Stimulated activated CD4-positive, alpha-beta T cell treated with anti-CD3 and anti-CD28 coated beads, TNF-alpha, amount 100 ng/mL, for 1 hour (primary cell): ENCODE measurements around the gene GCC1.
"Not testable (repeated sequence)": the region's sequence is repeated elsewhere in the genome, so short reads cannot be mapped to it uniquely, and the experiment has no call there.

Experiments used
- DNase-seq, 3 donors: peaks; one replicate each; pipeline ENCODE4 v3.0.0-alpha.2; 2020; ENCODE audit warnings: low read depth in 3 of 3, low spot score in 1 of 3

Gene GCC1

DNA sequence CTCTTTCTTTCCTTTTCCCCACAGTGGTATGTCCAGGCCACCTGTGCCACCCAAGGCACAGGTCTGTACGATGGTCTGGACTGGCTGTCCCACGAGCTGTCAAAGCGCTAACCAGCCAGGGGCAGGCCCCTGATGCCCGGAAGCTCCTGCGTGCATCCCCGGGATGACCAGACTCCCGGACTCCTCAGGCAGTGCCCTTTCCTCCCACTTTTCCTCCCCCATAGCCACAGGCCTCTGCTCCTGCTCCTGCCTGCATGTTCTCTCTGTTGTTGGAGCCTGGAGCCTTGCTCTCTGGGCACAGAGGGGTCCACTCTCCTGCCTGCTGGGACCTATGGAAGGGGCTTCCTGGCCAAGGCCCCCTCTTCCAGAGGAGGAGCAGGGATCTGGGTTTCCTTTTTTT is 5.8 kb upstream of the GCC1 start:
- no peak for DNase-seq

DNA sequence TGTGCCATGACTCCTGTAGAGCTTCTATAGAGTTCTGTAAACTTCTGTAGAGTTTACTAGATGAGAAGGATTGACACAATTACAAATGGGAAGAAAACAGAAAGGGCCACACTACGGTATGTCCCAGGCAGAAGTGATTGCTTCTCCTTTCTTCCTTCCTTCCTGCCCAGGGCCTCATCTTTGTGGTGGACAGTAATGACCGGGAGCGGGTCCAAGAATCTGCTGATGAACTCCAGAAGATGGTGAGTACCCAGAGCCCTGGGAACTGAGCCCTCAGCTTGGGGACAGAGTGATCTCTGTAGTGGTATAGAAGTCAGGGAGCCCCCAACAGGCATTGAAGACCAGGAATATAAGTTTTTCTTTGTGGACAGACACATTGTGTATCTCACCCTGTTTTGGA is 4.5 kb upstream of the GCC1 start:
- DNase-seq: no peak

DNA sequence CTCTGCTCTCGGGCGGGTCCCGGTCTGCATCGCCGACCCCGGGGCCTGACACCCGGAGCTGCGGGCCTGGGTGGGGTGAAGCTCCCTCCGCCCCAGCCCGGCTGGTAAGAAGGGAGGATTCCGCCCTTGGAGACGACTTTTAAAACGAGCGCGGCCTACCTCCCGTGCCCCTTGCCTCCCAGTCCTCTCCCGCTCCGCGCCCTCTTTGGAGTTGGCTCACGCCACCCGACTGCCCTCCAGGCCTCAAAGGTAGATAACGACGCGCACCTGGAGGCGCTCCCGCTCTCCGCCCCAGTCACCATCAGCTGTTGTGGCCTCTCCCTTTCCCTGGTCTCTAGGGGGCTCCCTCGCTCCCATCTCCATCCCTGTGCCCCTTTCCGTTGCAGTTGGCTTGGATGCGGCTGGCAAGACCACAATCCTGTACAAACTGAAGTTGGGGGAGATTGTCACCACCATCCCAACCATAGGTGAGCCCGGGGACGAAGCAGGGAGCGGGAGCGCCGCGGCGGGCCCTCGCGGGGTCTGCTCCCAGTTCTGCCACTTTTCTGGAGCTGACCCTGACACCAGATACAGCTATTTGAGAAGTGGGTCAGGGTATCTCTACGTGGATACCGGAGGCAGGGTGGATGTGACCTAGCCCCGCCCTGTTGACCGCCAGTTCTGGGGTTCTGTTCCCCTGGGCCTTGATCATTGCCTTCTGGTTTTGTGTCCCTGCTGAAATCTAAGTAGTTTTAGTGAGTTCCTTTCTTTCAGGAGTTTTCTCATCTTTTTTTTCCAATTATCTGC is 3.5 kb upstream of the GCC1 start:
- DNase-seq: no peak

DNA sequence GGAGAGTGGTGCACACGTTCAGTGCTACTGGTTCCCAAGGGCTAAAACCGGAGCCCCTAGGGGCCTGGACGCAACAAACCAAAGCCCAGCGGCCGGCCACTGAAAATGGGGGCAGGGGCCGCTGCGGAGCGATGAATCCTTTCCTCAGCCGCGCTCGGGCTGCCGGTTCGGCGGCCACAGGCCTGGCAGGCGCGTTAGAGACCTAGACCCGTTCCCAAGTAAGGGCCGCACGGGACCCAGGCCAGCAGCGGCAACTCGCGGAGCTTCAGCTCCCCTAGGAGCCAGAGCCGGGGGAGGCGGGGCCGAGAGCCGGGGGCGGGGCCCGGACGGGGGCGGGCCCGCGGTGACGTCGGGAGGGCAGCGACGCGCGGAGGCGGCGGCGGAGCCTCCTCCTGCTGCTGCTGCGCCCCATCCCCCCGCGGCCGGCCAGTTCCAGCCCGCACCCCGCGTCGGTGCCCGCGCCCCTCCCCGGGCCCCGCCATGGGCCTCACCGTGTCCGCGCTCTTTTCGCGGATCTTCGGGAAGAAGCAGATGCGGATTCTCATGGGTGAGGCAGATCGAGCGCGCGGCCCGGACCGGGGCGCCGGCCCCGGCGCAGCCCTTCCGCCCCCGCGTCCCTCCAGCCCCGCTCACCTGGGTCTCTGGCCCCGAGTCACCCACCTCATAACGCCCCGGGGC is 2.8 kb upstream of the GCC1 start, which contains the start of gene ARF5:
Gene ARF5, plus strand, starts transcription at position 393 of the 678 bp plus-strand sequence. Its CDS starts 88 bp downstream, at position 481.
- peak; percentile 59 to 91 (median 79) for DNase-seq

DNA sequence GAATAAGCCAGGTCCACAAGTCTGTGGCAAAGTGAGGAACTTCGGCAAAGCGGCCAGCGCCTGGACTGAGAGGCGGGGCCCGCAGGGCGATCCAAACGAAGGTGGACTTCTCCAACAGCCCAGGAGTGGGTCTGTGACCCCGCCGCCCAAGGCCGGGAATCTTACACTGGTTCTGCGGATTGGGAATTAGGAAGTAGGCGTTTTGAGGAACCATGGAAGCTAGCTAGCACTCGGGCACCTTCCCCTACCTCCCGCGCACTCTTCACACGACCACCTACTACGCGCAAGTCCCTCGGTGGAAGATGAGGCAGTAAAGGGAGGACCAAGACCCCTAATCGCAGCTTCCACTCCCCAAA is 2.2 kb upstream of the GCC1 start:
- no peak for DNase-seq

DNA sequence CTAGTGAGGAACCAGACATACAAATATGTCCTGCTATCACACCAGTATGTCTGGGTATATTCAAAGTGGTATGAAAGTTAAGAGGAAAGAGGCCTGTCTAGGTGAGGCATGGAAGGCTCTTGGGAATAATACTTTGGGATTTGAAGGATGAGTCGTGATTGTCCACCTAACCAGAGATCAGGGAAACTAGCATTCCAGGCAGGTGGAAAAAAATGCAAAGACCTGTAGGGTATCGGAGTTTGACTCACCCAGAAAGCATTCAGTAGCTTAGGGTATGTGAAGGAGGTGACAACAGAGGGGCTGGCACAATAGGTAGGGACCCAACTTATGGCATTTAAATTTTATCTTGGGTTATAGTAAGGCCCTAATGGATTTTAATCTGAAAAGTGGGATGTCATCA is 950 bp upstream of the GCC1 start:
- DNase-seq: no peak

DNA sequence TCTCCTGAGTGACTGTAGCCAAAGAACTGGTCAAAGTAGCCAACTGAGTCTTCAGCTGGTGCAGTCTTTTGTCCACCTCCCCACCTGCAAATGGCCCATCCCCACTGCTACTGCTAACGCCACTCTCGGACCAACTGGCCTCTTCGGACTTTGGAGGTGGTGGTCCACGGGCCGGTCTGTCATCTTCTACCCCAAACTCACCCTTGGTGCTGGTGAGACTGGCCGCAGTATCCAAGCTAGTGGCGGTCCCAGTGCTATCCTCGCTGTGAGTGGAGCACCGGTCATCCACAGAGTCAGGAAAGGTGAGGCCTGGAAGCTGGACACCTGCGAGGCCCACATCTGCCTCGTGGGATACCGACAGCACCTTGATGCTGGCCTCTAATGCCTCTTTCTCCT is 750 bp downstream of the GCC1 start:
- no peak for DNase-seq

DNA sequence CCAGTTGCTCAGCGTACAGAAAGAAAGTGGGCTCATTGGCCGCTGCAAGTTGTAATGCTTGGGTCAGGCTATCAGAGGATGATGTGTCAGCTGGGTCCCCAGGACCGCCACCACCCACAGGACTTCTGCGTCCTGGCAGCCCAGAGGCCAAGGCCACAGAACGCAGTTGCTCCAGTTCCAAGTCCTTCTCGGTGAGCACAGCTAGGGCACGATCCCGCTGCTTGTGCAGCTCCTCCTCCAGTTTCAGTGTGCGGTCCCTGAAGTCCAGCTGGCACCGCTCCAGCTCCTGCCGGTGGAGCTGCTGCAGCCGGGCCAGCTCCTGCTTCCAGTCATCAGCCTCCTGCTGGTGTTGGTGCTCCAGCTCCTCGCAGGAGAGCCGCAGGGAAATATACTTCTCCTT is 3.0 kb downstream of the GCC1 start:
- DNase-seq: no peak

DNA sequence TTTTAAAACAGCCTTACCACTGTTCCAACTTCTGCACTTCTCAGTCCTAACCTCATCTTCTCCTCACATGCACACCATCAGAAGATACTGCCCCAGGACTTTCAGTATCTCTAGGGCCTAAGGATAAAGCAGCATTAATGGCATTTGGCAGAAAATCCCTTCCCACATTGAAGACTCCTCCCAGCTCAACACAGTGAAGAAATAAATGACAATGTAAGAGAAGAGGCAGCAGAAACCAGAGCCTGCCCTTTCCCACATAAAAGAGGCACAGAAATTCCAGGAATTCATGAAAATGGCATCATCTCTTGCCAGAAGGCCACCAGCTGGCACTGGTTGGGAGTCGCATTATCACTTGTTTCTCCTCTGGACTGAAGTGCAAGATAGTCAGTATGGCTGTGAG is 3.7 kb downstream of the GCC1 start:
- DNase-seq: no peak

DNA sequence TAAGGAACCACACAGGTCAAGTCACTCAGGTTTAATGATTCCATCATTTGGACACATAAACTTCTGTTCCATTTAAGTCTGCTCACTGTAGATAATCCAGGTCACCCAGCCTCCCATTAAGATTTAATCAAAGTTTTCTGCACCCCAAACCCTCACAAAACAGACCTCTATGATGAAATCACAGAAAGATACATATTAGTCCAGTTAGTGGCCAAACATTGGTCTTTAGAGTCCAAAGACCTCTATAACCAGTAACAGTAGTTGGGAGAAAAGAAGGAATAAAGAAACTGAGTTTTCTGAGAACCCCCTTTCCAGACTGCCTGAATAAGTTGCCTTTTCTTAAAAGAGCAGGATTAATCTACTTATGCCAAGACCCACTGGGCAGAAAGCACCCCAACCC is 4.8 kb downstream of the GCC1 start:
- no peak for DNase-seq

DNA sequence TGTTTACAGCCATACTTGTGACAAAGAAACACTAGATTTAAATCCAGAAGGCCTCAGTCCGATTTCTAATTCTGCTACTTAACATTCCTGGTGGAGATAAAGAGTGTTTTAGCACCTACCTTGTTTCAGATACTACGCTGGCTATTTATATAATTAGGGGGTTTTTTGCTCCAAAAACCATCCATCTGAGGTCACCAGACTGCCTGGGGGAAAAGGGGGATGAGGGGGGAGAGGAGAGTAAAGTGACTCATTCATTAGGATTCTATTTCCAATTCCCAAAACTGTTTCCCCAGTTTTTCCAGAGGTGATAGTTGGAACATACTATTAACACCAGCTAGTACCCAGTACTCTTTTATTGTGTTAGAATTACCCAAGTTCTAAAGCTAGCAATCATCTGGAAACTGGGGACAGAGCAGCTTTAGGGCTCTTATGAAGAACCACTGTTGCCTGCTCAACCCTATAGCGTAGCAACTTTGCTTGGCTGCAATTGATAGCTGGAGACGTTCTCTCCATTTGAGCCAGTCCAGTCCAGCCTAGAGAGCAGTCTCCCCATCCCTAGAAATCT is 6.6 kb downstream of the GCC1 start:
- no peak for DNase-seq

DNA sequence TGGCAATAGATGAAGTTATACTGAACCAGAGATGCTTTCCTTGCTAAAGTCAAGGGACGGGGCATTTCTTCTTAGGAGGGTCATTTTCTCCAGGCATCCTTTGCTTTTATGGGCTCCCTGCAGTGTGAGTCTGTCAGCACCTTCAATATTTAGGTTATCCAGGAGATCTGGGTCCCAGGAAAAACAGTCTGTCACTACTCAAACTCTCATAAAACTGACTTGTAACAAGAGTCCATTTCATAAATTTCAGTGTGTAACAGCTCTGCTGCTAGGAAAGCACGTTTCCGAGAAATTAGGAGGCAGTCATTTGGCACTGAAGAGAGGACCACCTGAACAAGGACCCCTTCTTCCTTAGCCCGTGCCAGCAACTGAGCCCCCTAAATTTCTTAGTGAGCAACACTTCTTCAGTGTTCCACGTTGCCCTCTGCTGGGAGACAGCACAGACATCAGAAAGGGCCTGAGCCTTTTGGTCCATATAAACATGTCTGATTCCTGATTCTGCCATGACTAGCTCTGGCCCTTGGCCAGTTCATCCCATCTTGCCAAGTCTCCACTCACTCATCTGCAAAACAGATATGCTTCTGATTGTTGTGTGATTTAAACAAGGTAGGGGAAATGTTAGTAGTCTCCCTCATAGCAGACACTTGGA is 7.2 kb downstream of the GCC1 start:
- no peak for DNase-seq

DNA sequence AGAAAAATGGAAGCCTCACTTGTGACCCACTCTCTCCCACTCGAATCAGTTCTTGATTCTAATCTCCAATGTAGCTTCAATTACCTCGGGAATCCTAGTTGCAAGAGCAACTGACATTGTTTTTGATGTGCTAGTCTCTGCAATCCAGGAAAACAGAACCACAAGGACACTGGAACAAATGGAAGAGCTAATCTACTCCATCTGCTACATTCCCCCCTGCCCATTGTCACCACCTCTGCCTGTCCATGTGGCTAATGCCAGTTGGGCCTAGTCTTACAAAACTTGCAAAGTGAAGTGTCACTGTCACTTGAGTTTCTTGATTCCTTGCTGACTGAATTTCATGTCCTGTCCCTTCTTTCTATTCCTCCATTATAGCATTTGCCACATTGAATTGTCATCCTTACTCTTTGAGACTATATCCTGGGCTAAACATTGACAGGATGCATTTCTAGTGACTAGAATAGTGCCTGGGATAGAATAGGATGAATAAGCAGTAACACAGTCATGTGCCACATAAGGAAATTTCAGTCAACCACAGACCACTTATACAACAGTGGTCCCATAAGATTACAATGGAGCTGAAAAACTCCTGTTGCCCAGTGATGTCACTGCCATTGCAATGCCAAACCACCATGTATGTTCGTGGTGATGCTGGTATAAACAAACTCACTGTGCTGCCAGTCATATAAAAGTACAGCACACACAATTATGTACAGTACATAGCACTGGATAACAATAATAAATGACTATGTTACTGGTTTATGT is 13.5 kb downstream of the GCC1 start:
- DNase-seq: no peak

DNA sequence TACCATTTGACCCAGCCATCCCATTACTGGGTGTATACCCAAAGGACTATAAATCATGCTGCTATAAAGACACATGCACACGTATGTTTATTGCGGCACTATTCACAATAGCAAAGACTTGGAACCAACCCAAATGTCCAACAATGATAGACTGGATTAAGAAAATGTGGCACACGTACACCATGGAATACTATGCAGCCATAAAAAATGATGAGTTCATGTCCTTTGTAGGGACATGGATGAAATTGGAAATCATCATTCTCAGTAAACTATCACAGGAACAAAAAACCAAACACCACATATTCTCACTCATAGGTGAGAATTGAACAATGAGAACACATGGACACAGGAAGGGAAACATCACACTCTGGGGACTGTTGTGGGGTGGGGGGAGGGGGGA is 17.4 kb downstream of the GCC1 start:
- DNase-seq: not testable (repeated sequence)

DNA sequence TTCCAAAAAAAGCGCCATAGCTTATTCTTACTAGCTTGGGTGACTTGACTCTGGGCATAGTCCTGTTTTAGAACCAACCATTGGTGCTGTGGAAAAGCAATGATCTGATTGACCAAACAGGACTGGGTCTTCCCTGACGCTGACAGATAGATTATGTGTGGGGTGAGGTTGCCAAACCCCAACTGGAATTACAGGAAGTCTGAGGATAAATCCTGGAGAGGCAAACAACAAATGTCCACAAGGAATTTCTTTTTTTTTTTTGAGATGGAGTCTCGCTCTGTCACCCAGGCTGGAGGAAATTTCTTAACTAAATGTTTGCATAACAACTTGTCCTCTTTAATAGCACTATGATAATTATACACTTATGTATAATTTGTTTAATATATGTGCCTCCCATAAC is 19.2 kb downstream of the GCC1 start:
- no peak for DNase-seq

DNA sequence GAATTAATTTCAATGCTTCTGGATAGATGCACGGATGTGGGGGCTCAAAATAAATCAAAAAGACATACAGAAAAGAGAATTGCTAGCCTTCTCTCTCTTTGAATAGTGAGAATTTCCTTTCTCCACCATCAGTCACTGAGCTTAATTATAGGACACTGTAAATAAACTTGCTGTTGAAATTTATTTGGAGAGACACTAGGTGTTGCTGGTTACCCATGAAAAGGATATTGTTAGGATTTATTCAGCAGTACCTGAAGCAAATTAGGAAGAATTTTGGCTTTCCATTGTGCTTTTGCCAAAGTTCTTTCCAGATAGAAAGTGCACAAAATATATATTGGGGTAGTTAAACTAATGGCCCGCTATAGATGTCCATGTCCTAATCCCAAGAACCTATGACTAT is 27.6 kb downstream of the GCC1 start:
- no peak for DNase-seq

DNA sequence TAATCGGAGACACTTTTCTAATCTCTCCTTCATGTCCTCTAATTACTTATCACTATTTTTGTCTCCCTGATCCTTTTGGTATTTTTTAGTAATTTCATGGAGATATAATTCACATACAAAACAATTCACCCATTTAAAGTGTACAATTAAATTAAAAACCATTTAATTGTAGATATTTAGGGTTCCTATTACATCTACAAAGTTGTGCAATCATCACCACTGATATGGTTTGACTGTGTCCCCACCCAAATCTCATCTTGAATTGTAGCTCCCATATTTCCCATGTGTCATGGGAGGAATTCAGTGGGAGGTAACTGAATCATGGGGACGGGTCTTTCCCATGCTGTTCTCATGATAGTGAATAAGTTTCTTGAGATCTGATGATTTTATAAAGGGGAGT is 29.0 kb downstream of the GCC1 start:
- DNase-seq: no peak

DNA sequence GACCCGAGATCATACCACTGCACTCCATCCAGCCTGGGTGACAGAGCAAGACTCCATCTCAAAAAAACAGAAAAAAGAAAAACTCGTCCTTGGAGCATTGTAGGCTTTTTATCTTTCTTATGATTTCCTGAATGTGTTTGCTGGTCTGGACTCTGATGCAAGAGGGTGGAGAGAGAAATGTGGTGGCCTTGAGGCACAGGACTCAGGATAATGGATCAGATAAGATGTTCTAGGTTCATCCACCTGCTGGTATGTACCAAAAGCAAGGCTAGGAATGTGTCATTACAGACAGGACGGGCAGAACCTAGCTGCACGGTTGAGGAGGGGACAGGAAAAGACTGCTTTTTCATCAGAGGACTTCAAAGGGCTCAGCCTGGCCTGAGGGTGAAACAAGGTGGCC is 33.5 kb downstream of the GCC1 start:
- DNase-seq: no peak

DNA sequence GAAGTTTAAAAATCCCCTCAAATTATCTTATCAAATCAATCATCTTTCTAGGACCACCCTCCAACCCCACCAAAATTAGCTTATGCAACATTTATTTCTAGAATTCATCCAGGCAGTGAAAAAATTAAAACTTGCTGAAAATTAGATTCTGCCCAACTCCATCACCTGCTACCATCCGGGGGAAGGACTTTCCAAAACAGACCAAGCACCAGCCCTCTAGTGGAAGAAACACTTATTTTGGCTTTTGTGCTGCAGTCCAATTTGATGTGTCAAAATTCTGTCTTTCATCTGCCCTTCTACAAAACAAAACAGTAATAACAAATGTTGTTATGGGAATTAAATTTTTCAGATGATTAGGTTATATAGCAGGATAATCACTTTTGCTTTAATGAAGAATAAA is 35.1 kb downstream of the GCC1 start:
- no peak for DNase-seq

DNA sequence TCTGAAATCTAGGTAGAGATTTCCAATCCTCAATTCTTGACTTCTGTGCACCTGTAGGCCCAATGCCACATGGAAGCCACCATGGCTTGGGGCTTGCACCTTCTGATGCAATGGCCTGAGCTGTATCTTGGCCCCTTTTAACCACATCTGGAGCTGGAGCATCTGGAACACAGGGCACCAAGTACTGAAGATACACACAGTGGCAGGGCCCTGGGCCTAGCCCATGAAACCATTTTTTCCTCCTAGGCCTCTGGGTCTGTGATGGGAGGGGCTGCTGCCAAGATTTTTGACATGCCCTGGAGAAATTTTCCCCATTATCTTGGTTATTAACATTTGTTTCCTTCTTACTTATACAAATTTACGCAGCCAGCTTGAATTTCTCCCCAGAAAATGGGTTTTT is 39.1 kb downstream of the GCC1 start:
- DNase-seq: no peak

DNA sequence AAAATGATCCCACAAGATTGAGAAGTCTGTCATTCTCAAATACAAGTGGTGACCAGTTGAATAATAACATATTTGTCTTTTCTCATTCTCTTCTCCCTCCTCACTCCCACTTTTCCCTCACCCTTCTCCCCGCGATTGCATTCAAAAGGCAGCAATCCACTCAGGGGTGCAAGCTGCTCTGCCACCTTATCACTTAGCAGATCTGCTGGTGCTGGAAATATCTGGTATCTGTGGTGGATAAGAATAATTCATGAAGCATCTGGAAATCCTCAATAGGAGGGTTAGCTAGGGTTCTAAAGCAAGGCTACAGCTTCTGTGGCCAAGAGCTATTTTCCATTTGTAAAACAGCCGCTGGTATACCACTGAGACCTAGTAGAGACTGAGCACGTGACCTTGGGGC is 43.8 kb downstream of the GCC1 start:
- DNase-seq: no peak
